Eye (tissue), 1 donor: ENCODE results near the gene ACSL4.
"Not testable (repeated sequence)": the region's sequence is repeated elsewhere in the genome, so short reads cannot be mapped to it uniquely, and the experiment has no call there.

ENCODE experiments used
- DNase-seq: peaks from one replicate; pipeline ENCODE4 v3.0.0-alpha.2; 2015

ACSL4 gene

GRCh38 chrX:109724971-109725370, 8.1 kb downstream of the ACSL4 start:
- not testable (repeated sequence) for DNase-seq

- no peak for DNase-seq
Observed at GRCh38 chrX:109720947-109721346, 12.1 kb downstream of the ACSL4 start.

- no peak for DNase-seq
Observed at GRCh38 chrX:109719264-109719663, 13.8 kb downstream of the ACSL4 start.

- DNase-seq, result no peak
Observed at GRCh38 chrX:109716431-109717028, 16.5 kb downstream of the ACSL4 start.

- no peak for DNase-seq
Observed at GRCh38 chrX:109714340-109714958, 18.6 kb downstream of the ACSL4 start.

GRCh38 chrX:109710181-109710580, 22.9 kb downstream of the ACSL4 start:
- DNase-seq, result no peak

- peak; percentile 22 for DNase-seq
Observed at GRCh38 chrX:109709129-109709631, 23.9 kb downstream of the ACSL4 start.

- no peak for DNase-seq
Observed at GRCh38 chrX:109707720-109708119, 25.3 kb downstream of the ACSL4 start.

- DNase-seq, result no peak
Observed at GRCh38 chrX:109707319-109707718, 25.7 kb downstream of the ACSL4 start.

- no peak for DNase-seq
Observed at GRCh38 chrX:109704563-109704962, 28.5 kb downstream of the ACSL4 start.

- no peak for DNase-seq
Observed at GRCh38 chrX:109697855-109698254, 35.2 kb downstream of the ACSL4 start.

- DNase-seq, result no peak
Observed at GRCh38 chrX:109696146-109696740, 36.8 kb downstream of the ACSL4 start.

GRCh38 chrX:109695637-109696036, 37.4 kb downstream of the ACSL4 start:
- no peak for DNase-seq

GRCh38 chrX:109691752-109692151, 41.3 kb downstream of the ACSL4 start:
- no peak for DNase-seq

GRCh38 chrX:109691277-109691676, 41.8 kb downstream of the ACSL4 start:
- DNase-seq, result no peak

GRCh38 chrX:109687903-109688302, 45.2 kb downstream of the ACSL4 start:
- no peak for DNase-seq

GRCh38 chrX:109685656-109686078, 47.4 kb downstream of the ACSL4 start:
- DNase-seq, result no peak

- no peak for DNase-seq
Observed at GRCh38 chrX:109684136-109684535, 48.9 kb downstream of the ACSL4 start.

- DNase-seq, result no peak
Observed at GRCh38 chrX:109681475-109682081, 51.5 kb downstream of the ACSL4 start.

- no peak for DNase-seq
Observed at GRCh38 chrX:109679820-109680219, 53.2 kb downstream of the ACSL4 start.

GRCh38 chrX:109672239-109672638, 60.8 kb downstream of the ACSL4 start:
- DNase-seq, result no peak

- DNase-seq, result not testable (repeated sequence)
Observed at GRCh38 chrX:109671170-109671569, 61.9 kb downstream of the ACSL4 start.

- DNase-seq, result no peak
Observed at GRCh38 chrX:109667986-109668385, 65.1 kb downstream of the ACSL4 start.
